Thymus (tissue), 11 donors: Measurements from ENCODE around the gene HEATR5B. TPM values are rescaled to one million over a fixed set of nuclear protein-coding genes. Genes with fewer than 3 reads are reported as not detected.

Source experiments
- DNase-seq, 9 donors: peaks; one replicate each; pipeline ENCODE4 v3.0.0-alpha.2; 2013; ENCODE audit warnings: low spot score in 9 of 9, low read depth in 6 of 9, missing footprints in 1 of 9
- H3K27ac ChIP-seq, 2 donors: one replicate each; pipeline ENCODE4 v1.5.1; 2013; ENCODE audit warnings: control low read depth in 1 of 2, low read depth in 1 of 2, low read length in 1 of 2, mild to moderate bottlenecking in 1 of 2, moderate library complexity in 1 of 2
- H3K27me3 ChIP-seq, 2 donors: one replicate each; pipeline ENCODE4 v1.5.1; 2013; ENCODE audit warnings: low read length in 1 of 2; ENCODE audit not compliant: control insufficient read depth in 2 of 2, insufficient read depth in 1 of 2
- H3K36me3 ChIP-seq, 2 donors: one replicate each; pipeline ENCODE4 v1.5.1; 2013; ENCODE audit warnings: low read length in 1 of 2, mild to moderate bottlenecking in 1 of 2, moderate library complexity in 1 of 2; ENCODE audit not compliant: control insufficient read depth in 2 of 2, insufficient read depth in 2 of 2
- H3K4me1 ChIP-seq, 2 donors: one replicate each; pipeline ENCODE4 v1.5.1; 2013; ENCODE audit warnings: low read length in 2 of 2; ENCODE audit not compliant: control insufficient read depth in 2 of 2, insufficient read depth in 2 of 2
- H3K4me3 ChIP-seq, 2 donors: one replicate each; pipeline ENCODE4 v1.5.1; 2013; ENCODE audit warnings: low read length in 2 of 2, control low read depth in 1 of 2, mild to moderate bottlenecking in 1 of 2
- H3K9me3 ChIP-seq, 2 donors: one replicate each; pipeline ENCODE4 v1.5.1; 2013; ENCODE audit warnings: low read length in 1 of 2, mild to moderate bottlenecking in 1 of 2; ENCODE audit not compliant: control insufficient read depth in 2 of 2, insufficient read depth in 1 of 2
- WGBS: extraction: QIAGEN DNeasy Blood & Tissue Kit; methylation state at CpG from one replicate; pipeline ENCODE4 v1.1.7; 2013; 5-methylcytosine and 5-hydroxymethylcytosine counted together
- polyA plus RNA-seq: library from polyadenylated mRNA; stranded (reverse); fragments of 200-250 nt; gene quantifications from one replicate; pipeline ENCODE4 v1.2.3, GENCODE V29; 2013
- total RNA-seq: library from RNA; stranded (reverse); fragments of 120-200 nt; gene quantifications from one replicate; pipeline ENCODE4 v1.2.4, GENCODE V29; 2013
- donor health status: healthy.

HEATR5B gene
- total and polyA plus RNA-seq, 2 donors, result 10.4 to 14.0 TPM

DNA sequence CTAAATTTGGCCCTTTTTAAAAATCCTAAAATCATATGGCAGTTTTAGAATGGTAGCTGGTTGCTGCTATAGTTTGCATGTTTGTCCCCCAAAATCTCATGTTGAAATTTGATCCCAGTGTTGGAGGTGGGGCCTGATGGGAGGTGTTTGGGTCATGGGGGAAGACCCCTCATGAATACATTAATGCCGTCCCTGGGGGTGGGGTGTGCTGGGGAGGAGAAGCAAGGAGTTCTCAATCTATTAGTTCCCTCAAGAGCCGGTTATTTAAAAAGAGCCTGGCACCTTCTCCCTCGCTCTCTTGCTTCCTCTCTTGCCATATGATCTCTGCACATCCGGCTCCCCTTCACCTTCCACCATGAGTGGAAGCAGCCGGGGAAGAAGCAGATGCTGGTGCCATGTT, 21.0 kb upstream of the HEATR5B start:
- H3K4me3 ChIP-seq, result no peak overlapping the region
- peaks cover 4 to 48% of the 10 kb centered on the region in 2 donors for H3K36me3 ChIP-seq
- WGBS, result 97% methylated on average over 5 of the region's 5 CpGs
- no peaks in the 10 kb centered on the region for H3K27me3 ChIP-seq
- no peaks in the 10 kb centered on the region for H3K4me1 ChIP-seq
- no peak overlapping the region for H3K27ac ChIP-seq
- DNase-seq, result no peak
- H3K9me3 ChIP-seq, result no peaks in the 10 kb centered on the region

DNA sequence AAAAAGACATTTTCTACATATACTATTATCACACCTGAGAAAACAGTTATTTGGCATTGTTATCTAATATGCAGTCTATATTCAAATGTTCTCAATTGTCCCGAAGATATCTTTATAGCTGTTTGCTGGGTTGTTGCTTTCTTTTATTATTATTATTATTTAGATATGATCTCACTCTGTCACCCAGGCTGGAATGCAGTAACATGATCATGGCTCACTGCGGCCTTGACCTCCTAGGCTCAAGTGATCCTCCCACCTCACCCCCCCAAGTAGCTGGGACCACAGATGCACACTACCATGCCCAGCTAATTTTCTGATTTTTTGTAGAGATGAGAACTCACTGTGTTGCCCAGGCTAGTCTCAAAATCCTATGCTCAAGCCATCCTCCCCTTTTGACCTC, 20.0 kb upstream of the HEATR5B start:
- H3K4me1 ChIP-seq, result no peaks in the 10 kb centered on the region
- H3K27me3 ChIP-seq, result no peaks in the 10 kb centered on the region
- no peak for DNase-seq
- 97% methylated on average over 2 of the region's 2 CpGs for WGBS
- H3K27ac ChIP-seq, result no peak overlapping the region
- no peak overlapping the region for H3K4me3 ChIP-seq
- peaks cover 6 to 54% of the 10 kb centered on the region in 2 donors for H3K36me3 ChIP-seq
- no peaks in the 10 kb centered on the region for H3K9me3 ChIP-seq

DNA sequence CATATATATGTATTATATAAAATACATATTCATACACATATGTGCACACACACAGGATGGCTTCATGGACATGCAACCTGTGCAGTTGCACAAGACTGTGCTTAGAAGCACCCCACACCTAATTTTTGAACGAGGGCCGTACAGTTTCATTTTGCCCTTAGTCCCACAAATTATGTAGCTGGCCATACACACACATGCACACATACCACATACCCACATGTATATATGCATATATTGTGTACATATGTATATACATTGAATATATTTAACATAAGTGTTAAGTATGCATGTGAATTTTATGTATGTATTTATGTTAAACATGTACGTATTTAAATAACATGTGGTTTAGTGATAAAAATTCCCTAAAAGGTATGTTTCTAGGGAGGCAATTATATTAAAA, 18.4 kb upstream of the HEATR5B start:
- 97% methylated on average over 3 of the region's 3 CpGs for WGBS
- DNase-seq, result no peak
- Histone ChIP-seq H3K4me1 (no peaks in the 10 kb centered on the region), H3K27me3 (no peaks in the 10 kb centered on the region), H3K27ac (no peak overlapping the region), H3K36me3 (peaks cover 6 to 49% of the 10 kb centered on the region in 2 donors), H3K4me3 (no peak overlapping the region), H3K9me3 (no peaks in the 10 kb centered on the region)

GRCh38 chr2:37100054-37100453, 15.9 kb upstream of the HEATR5B start:
- Histone ChIP-seq H3K27me3 (no peaks in the 10 kb centered on the region), H3K36me3 (peaks cover 10 to 47% of the 10 kb centered on the region in 2 donors), H3K27ac (no peak overlapping the region), H3K4me3 (no peak overlapping the region), H3K9me3 (no peaks in the 10 kb centered on the region), H3K4me1 (no peaks in the 10 kb centered on the region)
- no peak for DNase-seq
- WGBS, result 89% methylated on average over 1 of the region's 1 CpG

- no peaks in the 10 kb centered on the region for H3K27me3 ChIP-seq
- peaks cover 23 to 55% of the 10 kb centered on the region in 2 donors for H3K36me3 ChIP-seq
- H3K9me3 ChIP-seq, result no peaks in the 10 kb centered on the region
- WGBS, result 98% methylated on average over 4 of the region's 4 CpGs
- H3K4me3 ChIP-seq, result no peak overlapping the region
- no peak overlapping the region for H3K27ac ChIP-seq
- no peaks in the 10 kb centered on the region for H3K4me1 ChIP-seq
- no peak for DNase-seq
These were observed 14.4 kb upstream of the HEATR5B start for GRCh38 chr2:37098416-37099118.

GRCh38 chr2:37096568-37096967, 12.4 kb upstream of the HEATR5B start:
- no peaks in the 10 kb centered on the region for H3K9me3 ChIP-seq
- no peak overlapping the region for H3K27ac ChIP-seq
- no peaks in the 10 kb centered on the region for H3K27me3 ChIP-seq
- no peak for DNase-seq
- no peak overlapping the region for H3K4me3 ChIP-seq
- H3K4me1 ChIP-seq, result no peaks in the 10 kb centered on the region
- WGBS, result 98% methylated on average over 1 of the region's 1 CpG
- peaks cover 23 to 66% of the 10 kb centered on the region in 2 donors for H3K36me3 ChIP-seq

GRCh38 chr2:37091873-37092272, 7.7 kb upstream of the HEATR5B start:
- peaks cover 25 to 53% of the 10 kb centered on the region in 2 donors for H3K36me3 ChIP-seq
- H3K9me3 ChIP-seq, result no peaks in the 10 kb centered on the region
- no peaks in the 10 kb centered on the region for H3K4me1 ChIP-seq
- 96% methylated on average over 5 of the region's 5 CpGs for WGBS
- no peak overlapping the region for H3K27ac ChIP-seq
- no peaks in the 10 kb centered on the region for H3K27me3 ChIP-seq
- DNase-seq, result no peak
- H3K4me3 ChIP-seq, result no peak overlapping the region

DNA sequence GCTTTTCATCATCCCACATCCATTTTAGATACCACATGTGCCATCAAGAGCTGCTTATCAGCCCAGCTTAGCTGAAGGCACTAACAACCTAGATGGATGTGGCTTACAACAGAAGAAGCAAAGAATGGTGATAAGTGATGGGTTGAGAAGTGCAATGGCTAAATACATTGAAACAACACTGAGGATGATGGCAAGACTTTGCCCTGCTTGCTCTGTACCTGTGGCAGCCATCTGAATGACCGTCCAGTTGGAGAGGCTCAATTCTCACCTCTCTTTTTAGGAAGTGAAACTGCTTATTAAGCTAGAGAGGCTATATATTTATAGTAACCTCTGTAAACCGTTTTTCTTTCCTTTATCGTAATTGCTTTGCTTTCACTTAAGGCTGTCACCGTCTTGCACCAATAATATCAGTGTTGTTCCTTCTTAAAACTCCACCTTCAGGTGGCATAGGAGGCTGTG, 5.9 kb upstream of the HEATR5B start:
- WGBS, result 94% methylated on average over 4 of the region's 4 CpGs
- H3K9me3 ChIP-seq, result no peaks in the 10 kb centered on the region
- H3K4me3 ChIP-seq, result no peak overlapping the region
- no peaks in the 10 kb centered on the region for H3K27me3 ChIP-seq
- H3K4me1 ChIP-seq, result peaks cover 0 to 3% of the 10 kb centered on the region in 2 donors
- no peak overlapping the region for H3K27ac ChIP-seq
- DNase-seq, result no peak
- H3K36me3 ChIP-seq, result peaks cover 20 to 45% of the 10 kb centered on the region in 2 donors

DNA sequence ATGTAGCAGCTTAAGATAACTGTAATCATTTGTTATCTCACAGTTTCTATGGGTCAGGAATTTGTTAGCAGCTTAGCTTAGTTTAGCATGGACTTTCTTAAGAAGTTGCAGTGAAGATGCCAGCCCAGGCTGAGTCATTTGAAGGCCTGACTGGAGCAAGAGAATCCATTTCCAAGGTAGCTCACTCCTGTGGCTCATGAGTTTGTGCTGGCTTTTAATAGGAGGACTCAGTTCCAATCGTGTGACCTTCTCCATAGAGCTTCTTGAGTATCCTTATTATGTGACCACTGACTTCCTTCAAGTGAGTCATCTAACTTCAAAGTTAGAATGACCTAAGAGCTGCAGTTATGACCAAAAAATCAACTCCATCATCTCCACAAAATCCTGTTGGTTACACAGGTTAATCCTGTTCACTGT, 1.6 kb upstream of the HEATR5B start:
- H3K27me3 ChIP-seq, result no peaks in the 10 kb centered on the region
- no peak for DNase-seq
- WGBS, result 91% methylated on average over 1 of the region's 1 CpG
- no peaks in the 10 kb centered on the region for H3K9me3 ChIP-seq
- no peak overlapping the region for H3K27ac ChIP-seq
- H3K4me3 ChIP-seq, result no peak overlapping the region
- H3K4me1 ChIP-seq, result peaks cover 3 to 6% of the 10 kb centered on the region in 2 donors
- H3K36me3 ChIP-seq, result peaks cover 5 to 23% of the 10 kb centered on the region in 2 donors
